Colonic mucosa (tissue), 4 donors: ENCODE measurements around the gene NUP133. TPM values are rescaled to one million over a fixed set of nuclear protein-coding genes. Genes with fewer than 3 reads are reported as not detected.

Experiments used
- DNase-seq: peaks from one replicate; pipeline ENCODE4 v3.0.0-alpha.2; 2020
- H3K27ac ChIP-seq: fragments of 200-600 bp; one replicate; pipeline ENCODE4 v1.8.0; 2021
- H3K27me3 ChIP-seq: fragments of 200-600 bp; one replicate; pipeline ENCODE4 v1.8.0; 2021
- H3K36me3 ChIP-seq: fragments of 200-600 bp; one replicate; pipeline ENCODE4 v1.8.0; 2021
- H3K4me1 ChIP-seq: fragments of 200-600 bp; one replicate; pipeline ENCODE4 v1.8.0; 2021; ENCODE audit warnings: mild to moderate bottlenecking
- H3K4me3 ChIP-seq: fragments of 200-600 bp; one replicate; pipeline ENCODE4 v1.8.0; 2021
- H3K9ac ChIP-seq, 2 donors: one replicate each; pipeline ENCODE4 v1.7.0; 2013; ENCODE audit warnings: control low read depth in 2 of 2, low read depth in 2 of 2, low read length in 2 of 2
- H3K9me3 ChIP-seq: fragments of 200-600 bp; one replicate; pipeline ENCODE4 v1.8.0; 2021
- intact Hi-C: fragments of 100-400 bp; cut with DNase I; formaldehyde crosslinking; loops from one replicate; pipeline ENCODE4 v1.14.1; 2022
- total RNA-seq, 2 donors: library from RNA; stranded (reverse); fragmentation: NEBNext Ultra II Directional in 1 of 2; extraction: Animal tissue kit (Norgen Biotek cat#: 25700) in 1 of 2; gene quantifications; one replicate each; pipeline ENCODE4 v1.2.1, GENCODE V29; 2021
- TF ChIP-seq, protein P1 (sequence below): fragments of 200-600 bp; IDR thresholded peaks from one replicate; pipeline ENCODE4 v1.8.0; 2022; ENCODE audit warnings: antibody characterized with exemption, mild to moderate bottlenecking
- donor health status: healthy.
- donor health status: DM: no; HTN: no; CAD: no.
- donor health status: DM: no; HTN: no; CAD: no.

The NUP133 gene
- total RNA-seq, 2 donors from 2014 or later: 25.9 to 37.8 TPM

- Histone ChIP-seq H3K4me1 (peaks cover 10% of the 10 kb centered on the region), H3K27me3 (no peaks in the 10 kb centered on the region), H3K4me3 (peak overlapping the region; percentile 99), H3K9me3 (no peaks in the 10 kb centered on the region), H3K27ac (peak overlapping the region; percentile 81), H3K9ac (peak overlapping the region; percentile 94 to 95), H3K36me3 (no peaks in the 10 kb centered on the region)
- intact Hi-C loops: no loop called here
- no peak for DNase-seq
- TF ChIP-seq, protein P1, sequence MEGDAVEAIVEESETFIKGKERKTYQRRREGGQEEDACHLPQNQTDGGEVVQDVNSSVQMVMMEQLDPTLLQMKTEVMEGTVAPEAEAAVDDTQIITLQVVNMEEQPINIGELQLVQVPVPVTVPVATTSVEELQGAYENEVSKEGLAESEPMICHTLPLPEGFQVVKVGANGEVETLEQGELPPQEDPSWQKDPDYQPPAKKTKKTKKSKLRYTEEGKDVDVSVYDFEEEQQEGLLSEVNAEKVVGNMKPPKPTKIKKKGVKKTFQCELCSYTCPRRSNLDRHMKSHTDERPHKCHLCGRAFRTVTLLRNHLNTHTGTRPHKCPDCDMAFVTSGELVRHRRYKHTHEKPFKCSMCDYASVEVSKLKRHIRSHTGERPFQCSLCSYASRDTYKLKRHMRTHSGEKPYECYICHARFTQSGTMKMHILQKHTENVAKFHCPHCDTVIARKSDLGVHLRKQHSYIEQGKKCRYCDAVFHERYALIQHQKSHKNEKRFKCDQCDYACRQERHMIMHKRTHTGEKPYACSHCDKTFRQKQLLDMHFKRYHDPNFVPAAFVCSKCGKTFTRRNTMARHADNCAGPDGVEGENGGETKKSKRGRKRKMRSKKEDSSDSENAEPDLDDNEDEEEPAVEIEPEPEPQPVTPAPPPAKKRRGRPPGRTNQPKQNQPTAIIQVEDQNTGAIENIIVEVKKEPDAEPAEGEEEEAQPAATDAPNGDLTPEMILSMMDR: no peak
Observed at GRCh38 chr1:229507502-229507901, 639 bp downstream of the NUP133 start.

DNA sequence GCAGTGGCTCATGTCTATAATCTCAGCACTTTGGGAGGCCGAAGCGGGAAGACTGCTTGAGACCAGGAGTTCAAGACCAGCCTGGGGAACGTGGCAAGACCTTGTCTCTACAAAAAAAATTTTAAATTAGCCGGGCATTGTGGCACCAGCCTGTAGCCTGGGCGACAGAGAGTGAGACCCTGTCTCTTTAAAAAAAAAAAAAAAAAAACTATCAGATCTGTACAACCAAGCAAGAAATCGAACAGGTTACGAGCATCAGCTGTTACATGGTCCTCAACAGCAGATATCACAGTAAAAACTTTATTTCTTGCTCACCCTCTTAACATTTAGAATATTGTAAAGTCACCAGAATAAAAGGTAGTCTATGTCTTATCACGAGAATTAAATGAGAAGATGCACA, 1.5 kb downstream of the NUP133 start:
- no peaks in the 10 kb centered on the region for H3K36me3 ChIP-seq
- H3K27me3 ChIP-seq: no peaks in the 10 kb centered on the region
- TF ChIP-seq, protein P1: no peak
- peaks cover 10% of the 10 kb centered on the region for H3K4me1 ChIP-seq
- no peaks in the 10 kb centered on the region for H3K9me3 ChIP-seq
- no peak for DNase-seq
- H3K9ac ChIP-seq: no peak overlapping the region
- no peak overlapping the region for H3K27ac ChIP-seq
- intact Hi-C loops: no loop called here
- no peak overlapping the region for H3K4me3 ChIP-seq

DNA sequence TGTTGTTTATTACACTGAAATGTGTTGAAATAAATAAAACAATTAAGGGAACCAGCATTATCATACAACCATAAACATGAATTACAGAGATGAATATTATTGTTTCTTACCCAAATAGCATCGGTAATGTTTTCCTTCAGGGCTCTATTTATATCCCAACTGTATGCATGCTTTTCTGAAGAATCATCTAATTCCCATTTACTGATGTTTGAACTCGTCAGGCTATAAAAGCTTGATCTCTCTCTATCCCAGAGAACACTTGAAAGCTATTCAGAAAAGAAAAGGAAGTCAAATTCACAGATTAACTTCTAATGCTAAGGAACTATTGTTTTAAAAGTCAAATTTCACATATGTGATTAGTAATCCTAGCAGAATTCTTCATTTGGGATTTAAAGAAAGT, 12.4 kb downstream of the NUP133 start:
- no peak overlapping the region for H3K27ac ChIP-seq
- H3K4me3 ChIP-seq: no peak overlapping the region
- TF ChIP-seq, protein P1: no peak
- no peaks in the 10 kb centered on the region for H3K36me3 ChIP-seq
- no peaks in the 10 kb centered on the region for H3K27me3 ChIP-seq
- intact Hi-C loops: no loop called here
- H3K9me3 ChIP-seq: no peaks in the 10 kb centered on the region
- no peak for DNase-seq
- H3K9ac ChIP-seq: no peak overlapping the region
- H3K4me1 ChIP-seq: no peaks in the 10 kb centered on the region

- H3K4me3 ChIP-seq: no peak overlapping the region
- H3K9me3 ChIP-seq: no peaks in the 10 kb centered on the region
- TF ChIP-seq, protein P1: no peak
- DNase-seq: no peak
- H3K9ac ChIP-seq: no peak overlapping the region
- H3K27me3 ChIP-seq: no peaks in the 10 kb centered on the region
- H3K27ac ChIP-seq: no peak overlapping the region
- H3K4me1 ChIP-seq: no peaks in the 10 kb centered on the region
- intact Hi-C loops: no loop called here
- no peaks in the 10 kb centered on the region for H3K36me3 ChIP-seq
Observed at GRCh38 chr1:229487181-229487580, 21.0 kb downstream of the NUP133 start.

GRCh38 chr1:229485318-229485717, 22.8 kb downstream of the NUP133 start:
- no peak for DNase-seq
- H3K27ac ChIP-seq: no peak overlapping the region
- H3K36me3 ChIP-seq: no peaks in the 10 kb centered on the region
- intact Hi-C loops: no loop called here
- H3K27me3 ChIP-seq: no peaks in the 10 kb centered on the region
- no peaks in the 10 kb centered on the region for H3K4me1 ChIP-seq
- no peak overlapping the region for H3K4me3 ChIP-seq
- no peak overlapping the region for H3K9ac ChIP-seq
- TF ChIP-seq, protein P1: no peak
- no peaks in the 10 kb centered on the region for H3K9me3 ChIP-seq

GRCh38 chr1:229482511-229482910, 25.6 kb downstream of the NUP133 start:
- TF ChIP-seq, protein P1: no peak
- intact Hi-C loops: loop anchor here (5.0 kb wide), 1 partner anchor 225 kb away; no protein-coding TSS in a partner anchor
- H3K27me3 ChIP-seq: no peaks in the 10 kb centered on the region

More at GRCh38 chr1:229482511-229482910, 25.6 kb downstream of the NUP133 start:
- H3K27ac ChIP-seq: no peak overlapping the region
- H3K36me3 ChIP-seq: no peaks in the 10 kb centered on the region
- no peaks in the 10 kb centered on the region for H3K9me3 ChIP-seq
- no peaks in the 10 kb centered on the region for H3K4me1 ChIP-seq
- DNase-seq: no peak
- H3K9ac ChIP-seq: no peak overlapping the region
- H3K4me3 ChIP-seq: no peak overlapping the region
